OCI-LY7 (cell line): ENCODE measurements around the gene C1orf105. TPM values are rescaled to one million over a fixed set of nuclear protein-coding genes. Genes with fewer than 3 reads are reported as not detected.

Source experiments
- BruUV-seq: library from RNA; stranded (reverse); fragments of 400-500 nt; replicated peaks from 2 replicates; lab custom pipeline; 2021; lab: Mats Ljungman, UMichigan
- CTCF ChIA-PET: fragments of 300-600 bp; sonication (Branson Sonifier 250); formaldehyde crosslinking; loops from one replicate; lab custom pipeline; 2022; ENCODE audit warnings: antibody characterized with exemption; ENCODE audit not compliant: unreplicated experiment; lab: Charles Lee
- POLR2A ChIA-PET: fragments of 300-600 bp; sonication (Branson Sonifier 250); formaldehyde crosslinking; loops from one replicate; lab custom pipeline; 2022; ENCODE audit warnings: antibody characterized with exemption; lab: Charles Lee
- DNase-seq: peaks from one replicate; pipeline ENCODE4 v3.0.0-alpha.2; 2015; ENCODE audit warnings: low spot score
- H2AFZ ChIP-seq: fragments of 200-600 bp; sonication (generic), shearing (Covaris generic); 2 replicates; pipeline ENCODE4 v1.6.1; 2014; ENCODE audit warnings: mild to moderate bottlenecking, antibody characterized with exemption, low read length, moderate library complexity
- H3K27ac ChIP-seq: fragments of 200-600 bp; sonication (generic); 2 replicates; pipeline ENCODE4 v1.5.1; 2014; ENCODE audit warnings: mixed run types, low read depth, mild to moderate bottlenecking, moderate library complexity, low read length, inconsistent platforms; ENCODE audit not compliant: poor library complexity, severe bottlenecking
- H3K36me3 ChIP-seq: fragments of 200-600 bp; sonication (generic); 2 replicates; pipeline ENCODE4 v1.6.1; 2014; ENCODE audit warnings: mild to moderate bottlenecking, antibody characterized with exemption, low read length, moderate library complexity, mixed read lengths; ENCODE audit not compliant: insufficient read depth
- H3K4me1 ChIP-seq: fragments of 200-600 bp; sonication (generic); 2 replicates; pipeline ENCODE4 v1.5.1; 2014; ENCODE audit warnings: mild to moderate bottlenecking, low read length; ENCODE audit not compliant: insufficient read depth, poor library complexity, severe bottlenecking
- H3K4me2 ChIP-seq: fragments of 200-600 bp; sonication (generic); 2 replicates; pipeline ENCODE4 v1.6.1; 2014; ENCODE audit warnings: mild to moderate bottlenecking, low read length
- H3K4me3 ChIP-seq: fragments of 200-600 bp; sonication (generic); 2 replicates; pipeline ENCODE4 v1.5.1; 2014; ENCODE audit warnings: mild to moderate bottlenecking, low read depth, low read length; ENCODE audit not compliant: poor library complexity, severe bottlenecking
- H3K79me2 ChIP-seq: fragments of 200-600 bp; sonication (generic); 2 replicates; pipeline ENCODE4 v1.6.1; 2016; ENCODE audit warnings: low read depth, mild to moderate bottlenecking, low read length, moderate library complexity, mixed read lengths; ENCODE audit not compliant: insufficient read depth
- H3K9me2 ChIP-seq: fragments of 200-600 bp; sonication (generic); 2 replicates; pipeline ENCODE4 v1.6.1; 2016; ENCODE audit warnings: mild to moderate bottlenecking, low read length, mixed read lengths; ENCODE audit not compliant: insufficient read depth
- H3K9me3 ChIP-seq: fragments of 200-600 bp; sonication (generic); 2 replicates; pipeline ENCODE4 v1.6.1; 2014; ENCODE audit warnings: mild to moderate bottlenecking, mixed run types, low read length, mixed read lengths
- H4K20me1 ChIP-seq: fragments of 200-600 bp; sonication (generic); 2 replicates; pipeline ENCODE4 v1.6.1; 2014; ENCODE audit warnings: mild to moderate bottlenecking, antibody characterized with exemption, low read length, moderate library complexity, mixed read lengths; ENCODE audit not compliant: insufficient read depth
- CTCF ChIP-seq: fragments of 200-600 bp; sonication (generic); conservative IDR thresholded peaks from 2 replicates; pipeline ENCODE4 v1.5.1; 2014; ENCODE audit warnings: mild to moderate bottlenecking, antibody characterized with exemption, low read length, moderate library complexity, mixed read lengths
- EZH2phosphoT487 ChIP-seq: fragments of 200-600 bp; sonication (generic); IDR thresholded peaks from 2 replicates; pipeline ENCODE4 v1.6.1; 2018; ENCODE audit warnings: low read depth, borderline replicate concordance, mild to moderate bottlenecking, mixed run types, antibody characterized with exemption, low read length, moderate library complexity, mixed read lengths
- intact Hi-C: fragments of 100-400 bp; cut with micrococcal nuclease; formaldehyde crosslinking; loops from one replicate; pipeline ENCODE4 v1.10.0; 2022; ENCODE audit not compliant: unreplicated experiment
- total RNA-seq, 2 experiments: library from RNA; depleted of rRNA in 1 of 2; stranded (reverse); fragments of >200 nt in 1 of 2; shearing (Covaris generic) in 1 of 2; gene quantifications; 2 replicates each; pipeline ENCODE4 v1.2.3, GENCODE V29; 2014 to 2022

C1orf105 gene
- total RNA-seq, 2 experiments from 2014 or later: not detected

- Histone ChIP-seq H3K27ac (no peak overlapping the region), H3K9me3 (no peaks in the 10 kb centered on the region), H3K79me2 (no peaks in the 10 kb centered on the region), H3K36me3 (no peaks in the 10 kb centered on the region), H3K4me3 (no peak overlapping the region), H4K20me1 (no peaks in the 10 kb centered on the region), H2AFZ (no peak overlapping the region), H3K9me2 (0 out of 2 replicates have a peak, but pooled peaks cover 4% of the 10 kb centered on the region), H3K4me2 (no peak overlapping the region), H3K4me1 (peaks cover 6% of the 10 kb centered on the region)
- POLR2A ChIA-PET: interaction anchor here (0.6 to 1.2 kb wide), 4 partner anchors 14 to 803 kb away, joined by 3 to 5 read pairs (median 4); no protein-coding TSS in a partner anchor
- TF ChIP-seq EZH2phosphoT487 (no peak), CTCF (no peak)
- BruUV-seq: no TSS peak
- intact Hi-C loops: no loop called here
- CTCF ChIA-PET: no interaction called here
- DNase-seq: no peak
Measured at GRCh38 chr1:172402878-172403569, 17.5 kb upstream of the C1orf105 start.

- ChIA-PET POLR2A (interaction anchor here (0.5 to 1.2 kb wide), 4 partner anchors 12 to 191 kb away, joined by 3 to 5 read pairs (median 4); no protein-coding TSS in a partner anchor), CTCF (no interaction called here)
- Histone ChIP-seq H3K4me2 (no peak overlapping the region), H3K4me1 (peaks cover 3% of the 10 kb centered on the region), H3K79me2 (no peaks in the 10 kb centered on the region), H2AFZ (no peak overlapping the region), H3K4me3 (no peak overlapping the region), H3K27ac (no peak overlapping the region), H4K20me1 (no peaks in the 10 kb centered on the region), H3K9me3 (no peaks in the 10 kb centered on the region), H3K9me2 (0 out of 2 replicates have a peak, but pooled peaks cover 4% of the 10 kb centered on the region), H3K36me3 (no peaks in the 10 kb centered on the region)
- intact Hi-C loops: no loop called here
- TF ChIP-seq CTCF (no peak), EZH2phosphoT487 (no peak)
- no peak for DNase-seq
- BruUV-seq: no TSS peak
Measured at GRCh38 chr1:172404121-172404520, 16.4 kb upstream of the C1orf105 start.

GRCh38 chr1:172405912-172406311, 14.6 kb upstream of the C1orf105 start:
- Histone ChIP-seq H3K4me1 (no peaks in the 10 kb centered on the region), H3K4me3 (no peak overlapping the region), H3K36me3 (no peaks in the 10 kb centered on the region), H3K9me2 (0 out of 2 replicates have a peak, but pooled peaks cover 4% of the 10 kb centered on the region), H3K27ac (no peak overlapping the region), H3K79me2 (no peaks in the 10 kb centered on the region), H4K20me1 (no peaks in the 10 kb centered on the region), H3K9me3 (no peaks in the 10 kb centered on the region), H3K4me2 (no peak overlapping the region), H2AFZ (no peak overlapping the region)
- ChIA-PET POLR2A (interaction anchor here (0.6 kb wide), 1 partner anchor 46 kb away, joined by 3 read pairs; no protein-coding TSS in a partner anchor), CTCF (no interaction called here)
- intact Hi-C loops: no loop called here
- no peak for DNase-seq
- TF ChIP-seq EZH2phosphoT487 (no peak), CTCF (no peak)
- BruUV-seq: no TSS peak
